A673 (cell line): ENCODE results near the gene GCN1. TPM values are rescaled to one million over a fixed set of nuclear protein-coding genes. Genes with fewer than 3 reads are reported as not detected.
A peak's percentile ranks its signal among the peaks of the same experiment; 100 is the strongest.

ENCODE experiments used
- BruUV-seq: library from RNA; stranded (reverse); fragments of 400-500 nt; replicated peaks from 2 replicates; lab custom pipeline; 2021; lab: Mats Ljungman, UMichigan
- CTCF ChIA-PET: fragments of 300-600 bp; sonication (Branson Sonifier 250); formaldehyde crosslinking; loops from one replicate; lab custom pipeline; 2022; ENCODE audit warnings: antibody characterized with exemption; lab: Charles Lee
- POLR2A ChIA-PET: fragments of 300-600 bp; sonication (Branson Sonifier 250); formaldehyde crosslinking; loops from one replicate; lab custom pipeline; 2022; ENCODE audit warnings: antibody characterized with exemption; ENCODE audit not compliant: low non-redundant PET; lab: Charles Lee
- DNase-seq: peaks from one replicate; pipeline ENCODE4 v3.0.0-alpha.2; 2015; ENCODE audit warnings: low spot score
- H3K27ac ChIP-seq: fragments of 200-600 bp; sonication (generic); 2 replicates; pipeline ENCODE4 v1.5.1; 2016; ENCODE audit warnings: mixed run types, low read depth, mild to moderate bottlenecking, mixed read lengths, antibody characterized with exemption, low read length; ENCODE audit not compliant: poor library complexity, severe bottlenecking
- H3K27me3 ChIP-seq: fragments of 200-600 bp; sonication (generic); replicated peaks from 2 replicates; pipeline ENCODE4 v1.6.1; 2017; ENCODE audit warnings: mixed run types, low read depth, mild to moderate bottlenecking, mixed read lengths, antibody characterized with exemption, low read length; ENCODE audit not compliant: insufficient read depth, poor library complexity
- H3K36me3 ChIP-seq: fragments of 200-600 bp; sonication (generic); 2 replicates; pipeline ENCODE4 v1.6.1; 2016; ENCODE audit warnings: mixed run types, mild to moderate bottlenecking, mixed read lengths, antibody characterized with exemption, low read length; ENCODE audit not compliant: insufficient read depth, poor library complexity, severe bottlenecking
- H3K4me1 ChIP-seq: fragments of 200-600 bp; sonication (generic); 2 replicates; pipeline ENCODE4 v1.6.1; 2017; ENCODE audit warnings: mixed run types, mild to moderate bottlenecking, mixed read lengths, antibody characterized with exemption, low read length; ENCODE audit not compliant: insufficient read depth, poor library complexity, severe bottlenecking
- H3K4me3 ChIP-seq: fragments of 200-600 bp; sonication (generic); 2 replicates; pipeline ENCODE4 v1.5.1; 2016; ENCODE audit warnings: low read depth, mixed run types, mild to moderate bottlenecking, mixed read lengths, low read length; ENCODE audit not compliant: poor library complexity, severe bottlenecking
- H3K9me3 ChIP-seq: fragments of 200-600 bp; sonication (generic); 2 replicates; pipeline ENCODE4 v1.6.1; 2016; ENCODE audit warnings: mixed run types, low read depth, mild to moderate bottlenecking, mixed read lengths, antibody characterized with exemption, low read length; ENCODE audit not compliant: poor library complexity, severe bottlenecking
- EZH2 ChIP-seq: fragments of 200-600 bp; sonication (generic); IDR thresholded peaks from 2 replicates; pipeline ENCODE4 v1.6.1; 2017; ENCODE audit warnings: borderline replicate concordance, low read depth, mild to moderate bottlenecking, mixed read lengths, antibody characterized with exemption, low read length; ENCODE audit not compliant: poor library complexity, severe bottlenecking
- intact Hi-C: fragments of 100-400 bp; cut with micrococcal nuclease; formaldehyde crosslinking; loops from one replicate; pipeline ENCODE4 v1.10.0; 2022; ENCODE audit not compliant: unreplicated experiment
- total RNA-seq: library from RNA; stranded (reverse); gene quantifications from 2 replicates; pipeline ENCODE4 v1.2.3, GENCODE V29; 2021
- TF ChIP-seq, protein P1 (sequence below): fragments of 300-800, 200-600 bp; sonication (generic); conservative IDR thresholded peaks from 2 replicates; pipeline ENCODE4 v1.5.1; 2017; ENCODE audit warnings: low read depth, mild to moderate bottlenecking, antibody characterized with exemption, low read length, moderate library complexity, mixed read lengths

The GCN1 gene
- total RNA-seq, 1 experiment from 2014 or later = 129 TPM

DNA sequence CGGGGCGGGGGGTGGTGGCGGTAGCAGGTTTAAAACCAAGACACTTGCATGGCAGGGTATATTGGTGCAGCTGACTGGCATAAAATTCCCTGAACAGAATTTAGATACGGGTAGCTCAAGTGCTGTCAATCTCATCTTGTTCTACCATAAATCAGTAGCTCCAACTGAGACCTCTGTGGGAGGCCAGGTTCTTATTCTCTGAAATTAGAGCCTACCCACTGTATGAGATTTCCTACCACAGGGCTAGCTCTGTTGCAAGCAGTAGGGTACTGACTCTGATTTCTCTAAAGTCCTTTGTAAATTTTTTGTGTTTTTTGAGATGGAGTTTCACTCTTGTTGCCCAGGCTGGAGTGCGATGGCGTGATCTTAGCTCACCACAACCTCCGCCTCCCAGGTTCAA lies 9.7 kb upstream of the GCN1 start:
- CTCF ChIA-PET = no interaction called here
- Histone ChIP-seq H3K27ac (no peak overlapping the region), H3K36me3 (peaks cover 14% of the 10 kb centered on the region), H3K4me3 (no peak overlapping the region), H3K9me3 (no peaks in the 10 kb centered on the region), H3K4me1 (peaks cover 11% of the 10 kb centered on the region), H3K27me3 (no peaks in the 10 kb centered on the region)
- TF ChIP-seq, protein P1, sequence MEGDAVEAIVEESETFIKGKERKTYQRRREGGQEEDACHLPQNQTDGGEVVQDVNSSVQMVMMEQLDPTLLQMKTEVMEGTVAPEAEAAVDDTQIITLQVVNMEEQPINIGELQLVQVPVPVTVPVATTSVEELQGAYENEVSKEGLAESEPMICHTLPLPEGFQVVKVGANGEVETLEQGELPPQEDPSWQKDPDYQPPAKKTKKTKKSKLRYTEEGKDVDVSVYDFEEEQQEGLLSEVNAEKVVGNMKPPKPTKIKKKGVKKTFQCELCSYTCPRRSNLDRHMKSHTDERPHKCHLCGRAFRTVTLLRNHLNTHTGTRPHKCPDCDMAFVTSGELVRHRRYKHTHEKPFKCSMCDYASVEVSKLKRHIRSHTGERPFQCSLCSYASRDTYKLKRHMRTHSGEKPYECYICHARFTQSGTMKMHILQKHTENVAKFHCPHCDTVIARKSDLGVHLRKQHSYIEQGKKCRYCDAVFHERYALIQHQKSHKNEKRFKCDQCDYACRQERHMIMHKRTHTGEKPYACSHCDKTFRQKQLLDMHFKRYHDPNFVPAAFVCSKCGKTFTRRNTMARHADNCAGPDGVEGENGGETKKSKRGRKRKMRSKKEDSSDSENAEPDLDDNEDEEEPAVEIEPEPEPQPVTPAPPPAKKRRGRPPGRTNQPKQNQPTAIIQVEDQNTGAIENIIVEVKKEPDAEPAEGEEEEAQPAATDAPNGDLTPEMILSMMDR = no peak
- TF ChIP-seq EZH2 = no peak
- BruUV-seq = no TSS peak
- intact Hi-C loops = no loop called here
- POLR2A ChIA-PET = no interaction called here
- peak; percentile 76 for DNase-seq

DNA sequence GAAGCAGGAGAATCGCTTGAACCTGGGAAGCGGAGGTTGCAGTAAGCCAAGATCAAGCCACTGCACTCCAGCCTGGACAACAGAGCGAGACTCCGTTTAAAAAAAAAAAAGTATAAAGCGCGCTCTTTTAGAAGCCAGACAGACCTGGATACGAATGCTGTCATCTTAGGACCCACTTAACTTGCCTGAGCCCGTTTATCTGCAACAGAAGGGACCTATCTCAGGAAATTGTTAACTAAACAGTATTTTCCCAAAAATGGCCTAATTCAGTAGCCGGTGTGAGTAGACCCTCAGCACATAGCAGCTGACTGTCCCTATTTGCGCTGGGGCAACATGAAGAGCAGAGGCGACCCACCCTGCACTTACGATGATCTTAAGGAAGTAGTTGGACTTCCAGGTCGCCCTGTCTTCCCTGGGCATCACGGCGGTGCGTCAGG lies 5.9 kb upstream of the GCN1 start:
- TF ChIP-seq, protein P1 = no peak
- Histone ChIP-seq H3K4me3 (peak overlapping the region; percentile 97), H3K36me3 (peaks cover 48% of the 10 kb centered on the region), H3K27me3 (no peaks in the 10 kb centered on the region), H3K4me1 (peaks cover 17% of the 10 kb centered on the region), H3K27ac (peak overlapping the region; percentile 95), H3K9me3 (no peaks in the 10 kb centered on the region)
- no peak for DNase-seq
- BruUV-seq = TSS peak; percentile 51
- intact Hi-C loops = no loop called here
- POLR2A ChIA-PET = interaction anchor here (0.5 to 1.3 kb wide), 6 partner anchors 33 to 333 kb away, joined by 3 to 27 read pairs (median 7); partner anchors contain the start of genes RNU4-1, RNU4-2 and SIRT4
- CTCF ChIA-PET = interaction anchor here (1.0 to 1.3 kb wide), 3 partner anchors 14 to 45 kb away, joined by 3 to 4 read pairs (median 3); no protein-coding TSS in a partner anchor

GRCh38 chr12:120199595-120200306 lies 5.2 kb upstream of the GCN1 start:
- intact Hi-C loops = no loop called here

More at GRCh38 chr12:120199595-120200306, 5.2 kb upstream of the GCN1 start:
- no peak for DNase-seq
- POLR2A ChIA-PET = interaction anchor here (0.5 to 0.7 kb wide), 3 partner anchors 32 to 383 kb away, joined by 3 to 14 read pairs (median 4); no protein-coding TSS in a partner anchor
- TF ChIP-seq EZH2 = no peak
- TF ChIP-seq, protein P1 = no peak
- CTCF ChIA-PET = no interaction called here
- no TSS peak for BruUV-seq
- Histone ChIP-seq H3K36me3 (peaks cover 48% of the 10 kb centered on the region), H3K9me3 (no peaks in the 10 kb centered on the region), H3K27me3 (no peaks in the 10 kb centered on the region), H3K4me1 (peaks cover 22% of the 10 kb centered on the region), H3K4me3 (peak overlapping the region; percentile 97), H3K27ac (peak overlapping the region; percentile 95)
